Ramos (cell line): ENCODE results near the gene DYNLL2.
"Not testable (repeated sequence)": the region's sequence is repeated elsewhere in the genome, so short reads cannot be mapped to it uniquely, and the experiment has no call there.

Experiments used
- in situ Hi-C: fragments of 300-500 bp; cut with MboI; formaldehyde crosslinking; loops from one replicate; pipeline ENCODE4 v1.14.3; 2022; ENCODE audit warnings: low sequenced_read_pairs; ENCODE audit not compliant: unreplicated experiment

The DYNLL2 gene

DNA sequence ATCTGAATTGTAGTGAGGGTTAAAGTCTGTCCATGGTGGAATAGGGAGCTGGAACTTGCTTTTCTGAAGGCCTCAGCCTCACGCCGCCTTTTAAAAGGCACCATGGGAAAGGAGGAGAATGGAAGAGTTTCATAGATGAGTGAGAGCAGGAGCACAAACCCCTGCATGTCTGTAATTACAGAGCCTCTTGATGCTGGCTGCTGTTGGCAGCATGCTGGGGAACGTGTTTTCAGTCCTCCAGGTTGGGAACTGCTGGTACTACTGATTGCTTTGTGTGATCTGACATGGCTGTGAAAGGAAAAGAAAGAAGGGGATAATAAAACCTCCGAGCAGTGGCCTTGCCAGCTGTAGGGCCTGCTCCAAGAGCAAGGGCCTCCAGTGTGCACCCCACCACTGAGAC, 16.8 kb upstream of the DYNLL2 start:
- in situ Hi-C loops = no loop called here

DNA sequence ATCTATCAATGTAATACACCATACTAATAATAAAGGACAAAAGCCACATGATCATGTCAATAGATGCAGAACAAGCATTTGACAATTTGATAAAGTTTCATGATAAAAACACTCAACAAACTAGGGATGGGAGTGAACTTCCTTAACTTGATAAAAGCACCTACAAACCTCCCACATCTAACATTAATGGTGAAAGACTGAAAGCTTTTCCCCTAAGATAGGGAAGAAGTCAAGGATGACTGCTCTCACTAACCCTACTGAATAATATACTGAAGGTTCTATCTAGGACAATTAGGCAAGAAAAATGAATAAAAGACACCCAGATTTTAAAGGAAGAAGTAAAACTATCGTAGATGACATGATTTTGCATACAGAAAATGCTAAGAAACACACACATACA, 10.4 kb upstream of the DYNLL2 start:
- in situ Hi-C loops = no loop called here

DNA sequence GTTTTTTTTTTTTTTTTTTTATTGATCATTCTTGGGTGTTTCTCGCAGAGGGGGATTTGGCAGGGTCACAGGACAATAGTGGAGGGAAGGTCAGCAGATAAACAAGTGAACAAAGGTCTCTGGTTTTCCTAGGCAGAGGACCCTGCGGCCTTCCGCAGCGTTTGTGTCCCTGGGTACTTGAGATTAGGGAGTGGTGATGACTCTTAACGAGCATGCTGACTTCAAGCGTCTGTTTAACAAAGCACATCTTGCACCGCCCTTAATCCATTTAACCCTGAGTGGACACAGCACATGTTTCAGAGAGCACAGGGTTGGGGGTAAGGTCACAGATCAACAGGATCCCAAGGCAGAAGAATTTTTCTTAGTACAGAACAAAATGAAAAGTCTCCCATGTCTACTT, 10.0 kb upstream of the DYNLL2 start:
- in situ Hi-C loops = not testable (repeated sequence)

DNA sequence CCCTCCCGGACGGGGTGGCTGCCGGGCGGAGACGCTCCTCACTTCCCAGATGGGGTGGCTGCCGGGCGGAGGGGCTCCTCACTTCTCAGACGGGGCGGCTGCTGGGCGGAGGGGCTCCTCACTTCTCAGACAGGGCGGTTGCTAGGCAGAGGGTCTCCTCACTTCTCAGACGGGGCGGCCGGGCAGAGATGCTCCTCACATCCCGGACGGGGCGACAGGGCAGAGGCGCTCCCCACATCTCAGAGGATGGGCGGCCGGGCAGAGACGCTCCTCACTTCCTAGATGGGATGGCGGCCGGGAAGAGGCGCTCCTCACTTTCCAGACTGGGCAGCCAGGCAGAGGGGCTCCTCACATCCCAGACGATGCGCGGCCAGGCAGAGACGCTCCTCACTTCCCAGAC, 8.8 kb upstream of the DYNLL2 start:
- in situ Hi-C loops = not testable (repeated sequence)

DNA sequence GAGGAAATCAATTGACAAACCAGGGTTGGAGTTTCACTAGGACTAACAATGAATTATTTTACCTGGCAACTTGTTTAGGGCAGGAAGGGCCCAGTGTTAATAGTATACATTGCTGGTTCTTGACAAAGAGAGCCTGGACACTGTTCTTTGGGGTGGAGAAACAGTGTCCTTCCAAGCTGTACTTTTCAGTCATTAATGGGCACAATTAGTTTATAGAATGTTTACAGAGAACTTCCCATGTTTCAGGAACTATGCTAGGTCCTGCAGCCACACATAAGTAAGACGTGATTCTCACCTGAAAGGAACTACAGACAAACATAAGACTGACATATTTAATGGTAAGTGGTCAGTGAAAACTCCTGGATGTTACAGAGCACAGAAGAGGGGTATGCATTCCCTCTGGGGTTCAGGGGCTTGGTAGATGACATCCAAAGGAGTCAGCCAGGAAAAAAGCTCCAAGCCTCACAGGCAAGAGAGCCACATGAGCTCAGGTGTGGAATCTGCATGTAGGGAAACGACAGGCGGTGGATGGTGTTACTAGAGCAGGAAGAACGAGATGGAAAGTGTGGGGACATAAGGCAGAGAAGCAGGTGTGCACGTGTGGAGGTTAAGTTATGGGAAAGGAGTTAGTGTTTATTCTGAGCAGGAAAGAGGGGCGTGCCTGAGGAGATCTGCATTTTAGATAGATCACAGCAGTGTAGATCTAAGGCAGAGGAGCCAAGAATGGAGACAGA, 3.8 kb upstream of the DYNLL2 start:
- in situ Hi-C loops = no loop called here

DNA sequence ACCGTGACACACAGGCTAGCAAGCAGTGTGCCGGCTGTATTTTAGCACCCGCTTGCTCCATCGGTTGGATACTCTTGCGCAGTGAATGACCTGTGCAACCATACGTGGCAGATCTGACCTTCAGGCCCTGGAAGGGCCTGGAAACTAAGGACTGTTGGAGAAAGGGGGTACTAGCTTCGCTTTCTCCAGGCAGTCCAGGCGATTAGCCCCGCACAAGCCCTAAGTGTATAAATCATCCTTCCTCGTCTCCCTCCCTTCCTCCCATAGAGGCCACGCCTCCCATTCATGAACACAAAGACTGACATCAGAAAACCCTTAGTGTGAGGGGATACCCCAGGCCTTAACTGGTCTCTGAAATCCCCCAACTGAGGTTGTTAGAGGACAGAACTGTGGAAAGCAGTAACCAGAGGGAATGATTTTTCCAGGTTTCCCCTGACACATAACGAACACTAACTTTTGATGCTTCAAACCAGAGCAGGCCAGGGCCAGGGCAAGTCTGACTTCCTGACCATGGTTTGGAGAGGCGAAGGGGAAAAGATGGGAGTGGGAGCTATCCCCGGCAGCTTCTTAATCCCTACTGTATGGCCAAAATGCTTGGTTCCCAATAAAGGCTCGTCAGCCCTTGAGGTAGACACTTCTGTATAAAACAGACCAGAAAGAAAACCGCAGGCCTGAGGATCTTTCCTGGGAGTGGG, 1.4 kb upstream of the DYNLL2 start:
- in situ Hi-C loops = no loop called here

DNA sequence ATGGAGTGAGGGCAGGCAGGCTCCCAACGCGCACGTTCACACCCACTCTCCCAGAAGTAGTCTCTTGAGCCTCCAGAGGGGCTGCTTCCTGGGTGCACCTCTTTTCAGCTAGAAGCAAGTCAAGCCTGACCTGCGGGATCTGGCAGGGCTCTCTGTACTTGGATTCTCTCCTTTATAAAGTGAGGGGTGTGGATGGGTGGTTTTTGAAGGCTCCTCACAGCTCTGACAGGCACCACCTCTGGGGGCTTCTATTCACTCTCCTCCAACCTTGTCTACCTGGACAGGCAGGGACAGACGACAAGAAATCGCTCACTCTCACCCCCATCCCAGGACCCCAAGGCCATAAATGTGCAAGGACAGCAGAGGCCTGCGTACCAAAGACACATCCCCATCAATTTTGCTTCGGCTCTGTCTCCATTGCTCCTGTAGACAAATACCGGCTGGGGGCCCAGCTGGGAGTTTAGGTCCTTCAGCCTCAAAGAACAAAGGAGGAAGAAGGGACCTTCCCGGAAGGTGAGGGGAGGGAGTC, 814 bp upstream of the DYNLL2 start:
- in situ Hi-C loops = no loop called here

DNA sequence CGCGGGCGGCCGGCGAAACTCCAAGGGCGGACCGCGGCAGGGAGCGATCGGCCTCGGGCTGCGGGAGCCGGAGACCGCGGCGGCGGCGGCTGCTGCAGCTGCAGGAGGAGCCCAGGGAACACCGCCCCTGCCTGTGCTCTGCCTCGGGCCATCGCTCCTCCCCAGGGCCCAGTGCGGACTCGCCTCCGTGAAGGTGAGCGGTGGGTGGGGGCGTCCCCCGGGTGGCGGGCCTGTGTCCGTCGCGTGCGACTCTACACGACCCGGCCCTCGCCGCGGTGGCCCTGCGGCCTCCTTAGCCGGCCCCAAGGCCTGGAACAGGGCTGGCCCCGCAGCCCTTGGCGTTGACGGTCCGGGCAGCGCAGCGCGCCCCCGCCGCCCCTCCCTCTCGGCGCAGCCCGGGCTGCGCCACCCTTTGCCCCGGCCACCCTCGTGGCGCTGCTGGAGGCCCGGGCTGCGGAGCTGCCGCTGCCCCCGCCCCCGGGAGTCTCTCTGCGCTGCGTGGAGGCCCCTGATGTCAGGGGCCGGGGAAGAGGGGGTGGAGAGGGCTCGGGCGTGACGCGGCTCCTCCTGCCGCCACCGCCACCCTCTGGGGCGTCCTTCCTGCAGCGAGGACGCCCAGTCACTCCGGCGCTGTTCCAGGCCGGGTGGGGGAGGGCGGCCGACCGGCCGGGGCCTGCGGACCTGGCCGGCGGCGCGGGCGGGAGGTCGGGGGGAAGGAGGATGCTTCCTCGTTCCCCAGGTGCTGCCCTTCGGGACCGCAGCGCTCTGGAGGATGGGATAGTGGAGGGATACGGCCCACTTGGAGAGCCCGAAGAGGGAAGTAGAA, 485 bp downstream of the DYNLL2 start:
- in situ Hi-C loops = no loop called here

DNA sequence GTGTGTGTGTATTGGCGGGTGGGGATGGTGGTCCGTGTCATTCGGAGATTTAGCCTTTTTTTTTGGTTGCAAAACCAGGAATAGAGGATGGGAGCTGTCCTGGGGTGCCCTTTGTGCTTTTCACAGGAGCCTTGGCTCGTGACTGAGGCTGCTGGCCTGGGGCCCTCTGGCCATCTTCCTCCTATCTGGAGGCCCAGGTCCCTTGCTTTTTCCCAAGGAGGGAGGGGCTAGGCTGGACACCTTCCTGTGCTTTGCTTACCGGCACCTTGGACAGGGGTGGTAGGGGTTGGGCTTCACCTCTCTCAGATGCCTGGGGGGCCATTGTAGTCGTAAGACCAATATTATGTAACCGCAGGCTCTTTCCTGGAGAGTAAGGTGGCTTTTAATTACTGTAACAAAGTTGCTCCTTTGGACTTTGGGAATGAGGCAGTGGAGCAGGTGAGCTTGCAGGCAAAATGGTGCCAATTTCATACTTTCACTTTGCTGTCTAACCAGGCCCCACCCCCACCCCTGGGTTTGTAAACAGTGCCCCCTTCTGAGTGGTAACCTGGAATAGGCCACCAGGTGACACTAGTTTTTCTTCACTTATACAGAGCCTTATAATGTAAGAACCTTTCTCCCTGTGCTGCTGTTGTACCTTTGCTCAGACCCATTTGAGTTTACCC, 1.2 kb downstream of the DYNLL2 start:
- in situ Hi-C loops = no loop called here

DNA sequence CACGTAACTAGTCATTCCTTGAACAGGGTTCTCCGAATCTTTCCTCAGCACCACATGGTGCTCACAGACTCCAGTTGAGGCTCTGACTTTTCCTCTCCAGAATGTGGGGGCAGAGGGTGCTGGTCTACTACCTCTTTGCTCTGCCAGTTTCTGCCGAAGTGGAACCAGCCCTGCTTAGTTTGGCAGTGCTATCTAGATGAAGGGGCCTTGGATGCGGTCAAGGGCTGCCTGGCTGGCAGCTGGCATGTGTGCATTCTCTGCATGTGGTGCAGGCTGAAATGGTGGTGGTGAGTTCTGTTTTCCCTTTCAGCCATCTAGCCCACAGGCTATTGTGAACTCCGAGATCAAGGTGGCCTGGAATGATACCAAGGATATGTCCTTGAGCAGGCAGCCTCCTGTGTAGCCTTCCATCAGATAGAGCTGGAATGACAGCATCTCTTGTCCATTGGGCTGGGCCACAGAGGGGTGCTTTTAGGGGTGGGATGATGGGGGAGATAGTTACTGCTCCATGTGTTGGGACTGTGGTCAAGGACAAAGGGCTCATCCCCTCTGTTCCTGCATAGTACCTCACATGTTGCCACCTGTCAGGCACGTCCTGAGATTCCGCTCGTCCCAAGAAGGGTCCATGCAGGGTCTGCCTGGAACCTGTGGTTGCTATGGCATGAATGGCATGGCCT, 2.0 kb downstream of the DYNLL2 start:
- in situ Hi-C loops = no loop called here

DNA sequence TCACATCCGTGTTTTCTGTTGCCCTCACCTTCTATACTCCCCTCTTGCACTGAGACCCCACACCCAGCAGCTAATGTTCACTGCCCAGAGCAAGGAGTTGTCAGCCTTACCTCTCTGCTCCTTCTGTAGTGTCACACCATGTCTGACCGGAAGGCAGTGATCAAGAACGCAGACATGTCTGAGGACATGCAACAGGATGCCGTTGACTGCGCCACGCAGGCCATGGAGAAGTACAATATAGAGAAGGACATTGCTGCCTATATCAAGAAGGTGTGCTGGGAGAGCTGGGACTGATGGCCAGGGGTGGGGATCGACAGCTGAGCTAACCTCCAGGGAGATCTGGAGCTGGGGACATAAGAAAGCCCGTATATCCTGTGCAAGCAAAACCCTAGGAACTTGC, 3.7 kb downstream of the DYNLL2 start:
- in situ Hi-C loops = no loop called here

DNA sequence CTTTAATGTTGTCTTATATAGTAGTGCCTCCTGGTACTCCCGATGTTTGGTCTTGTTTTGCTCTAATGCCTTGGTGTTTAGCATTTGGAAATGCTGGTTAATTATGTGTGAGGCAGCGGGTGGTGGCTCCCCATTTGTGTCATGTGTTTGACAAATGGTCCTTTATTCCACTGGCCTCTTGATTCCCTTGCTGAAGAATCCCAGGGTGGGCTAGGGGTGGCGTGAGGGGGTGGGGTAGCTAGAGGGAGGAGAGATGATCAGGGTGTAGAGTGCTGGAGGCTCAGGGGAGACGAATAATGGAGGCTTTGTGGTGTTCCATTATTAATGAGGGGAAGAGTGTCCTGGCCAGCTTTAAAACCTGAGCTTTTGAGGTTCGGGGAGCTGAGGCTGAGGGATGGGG, 5.4 kb downstream of the DYNLL2 start:
- in situ Hi-C loops = no loop called here

DNA sequence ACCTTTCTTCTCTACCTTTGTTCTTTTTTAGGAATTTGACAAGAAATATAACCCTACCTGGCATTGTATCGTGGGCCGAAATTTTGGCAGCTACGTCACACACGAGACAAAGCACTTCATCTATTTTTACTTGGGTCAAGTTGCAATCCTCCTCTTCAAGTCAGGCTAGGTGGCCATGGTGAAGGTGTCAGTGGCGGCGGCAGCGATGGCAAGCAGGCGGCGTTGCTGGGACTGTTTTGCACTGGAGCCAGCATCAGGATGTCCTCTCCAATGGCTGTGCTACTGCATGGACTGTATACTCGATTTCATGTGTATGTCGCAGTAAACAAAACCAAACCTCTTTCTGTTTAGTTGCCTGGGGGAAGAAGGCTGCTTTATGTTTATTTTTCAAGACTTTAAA, 5.9 kb downstream of the DYNLL2 start:
- in situ Hi-C loops = no loop called here

DNA sequence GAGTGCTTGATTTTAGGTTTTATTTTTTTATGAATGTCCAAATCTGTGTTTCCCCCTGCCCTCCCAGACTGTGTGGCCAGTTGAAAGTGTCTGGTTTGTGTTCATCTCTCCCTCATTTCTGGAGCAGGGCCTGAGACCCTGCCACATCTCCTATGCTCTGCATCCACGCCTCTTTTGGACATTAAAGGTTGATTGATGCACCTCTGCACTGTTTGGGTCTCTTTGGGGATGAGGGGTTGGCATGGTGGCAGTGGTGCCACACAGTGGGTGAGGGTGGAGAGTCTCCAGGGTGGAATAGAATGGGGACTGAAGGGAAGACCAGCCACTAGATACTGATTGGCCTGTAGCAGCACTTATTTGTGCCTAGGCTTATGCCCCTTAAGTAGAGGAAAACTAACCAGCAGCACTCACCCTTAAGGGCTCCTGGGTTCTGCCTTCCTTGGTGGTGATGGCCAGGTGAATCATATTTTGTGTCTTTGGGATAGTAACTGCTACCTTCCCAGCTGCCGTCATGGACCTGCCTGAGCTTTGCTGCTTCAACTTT, 7.9 kb downstream of the DYNLL2 start:
- in situ Hi-C loops = no loop called here

DNA sequence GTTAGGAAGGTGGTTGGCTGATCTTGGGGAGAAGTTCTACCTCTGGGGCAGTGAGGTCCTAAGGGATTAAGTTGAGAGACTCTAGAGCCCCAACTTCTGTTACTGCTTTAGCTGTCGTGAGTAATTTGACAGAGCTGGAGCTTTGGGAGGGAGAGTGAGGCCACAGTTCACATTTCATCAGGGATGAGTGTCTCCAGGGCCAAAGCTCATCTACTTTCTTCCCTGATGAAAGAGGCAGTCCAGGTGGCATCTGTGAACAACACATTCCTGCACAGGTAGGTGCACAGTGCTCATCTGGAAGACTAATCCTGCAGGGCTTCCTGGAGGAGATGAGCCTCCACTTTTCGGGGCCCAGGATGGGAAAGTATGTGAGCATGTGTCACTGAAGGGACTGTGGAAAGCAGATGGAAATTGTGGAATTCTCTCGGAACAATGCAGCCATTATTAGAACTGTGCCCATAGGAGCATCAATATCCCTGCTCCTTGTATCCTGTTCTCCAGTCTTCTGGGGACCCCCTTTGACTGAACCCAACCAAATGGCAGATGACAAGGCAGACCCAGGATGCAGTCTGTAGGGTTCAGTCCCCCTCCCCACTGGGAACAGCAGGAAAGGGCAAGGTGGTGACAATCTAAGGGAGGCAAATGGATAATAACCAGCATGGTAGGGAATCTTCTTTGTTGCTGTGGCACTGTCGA, 9.0 kb downstream of the DYNLL2 start:
- in situ Hi-C loops = no loop called here

DNA sequence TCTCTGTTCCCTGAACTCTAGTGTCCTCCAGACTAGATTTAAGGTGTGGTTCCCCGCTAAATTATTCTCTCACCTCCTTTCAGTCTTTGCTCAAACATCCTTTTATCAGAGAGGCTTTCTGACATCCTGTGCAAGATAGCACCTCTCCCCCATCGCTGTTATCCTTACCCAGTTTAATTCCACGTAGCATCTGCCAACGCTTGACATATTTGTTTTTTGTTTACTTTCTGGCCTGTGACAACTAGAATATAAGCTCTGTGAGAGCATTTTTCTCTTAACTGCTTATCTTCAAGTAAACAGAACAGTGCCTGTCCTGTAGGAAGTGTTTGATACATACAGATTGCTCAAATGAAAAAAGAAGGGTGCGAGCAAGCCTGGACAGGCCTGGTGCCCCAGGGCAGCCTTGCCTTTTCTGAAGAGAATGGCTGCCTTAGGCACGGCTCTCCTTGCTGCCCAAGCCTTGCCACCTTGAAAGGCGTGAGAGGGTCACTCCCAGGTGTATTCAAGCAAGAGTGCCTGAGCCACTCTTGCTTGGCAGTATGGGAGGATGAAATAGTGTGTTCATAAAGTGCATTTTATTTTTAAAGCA, 9.7 kb downstream of the DYNLL2 start:
- in situ Hi-C loops = no loop called here

DNA sequence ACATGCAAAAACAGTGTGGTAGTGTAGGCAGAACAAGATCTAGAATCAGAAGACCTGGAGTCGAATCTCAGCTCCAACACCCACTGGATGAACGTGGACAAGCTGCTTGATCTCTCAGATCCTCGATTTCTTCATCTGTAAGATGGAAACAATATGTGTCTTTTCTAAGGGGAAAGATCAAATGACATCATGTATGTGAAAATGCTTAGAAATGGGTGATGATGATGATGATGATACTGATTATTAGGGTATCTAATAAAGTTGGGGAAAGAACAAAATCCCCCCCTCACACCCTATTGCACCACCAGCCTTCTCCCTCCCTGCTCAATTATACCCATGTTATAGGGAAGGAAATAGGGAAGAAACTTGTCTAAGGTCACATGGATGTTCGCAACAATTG, 10.9 kb downstream of the DYNLL2 start:
- in situ Hi-C loops = no loop called here

DNA sequence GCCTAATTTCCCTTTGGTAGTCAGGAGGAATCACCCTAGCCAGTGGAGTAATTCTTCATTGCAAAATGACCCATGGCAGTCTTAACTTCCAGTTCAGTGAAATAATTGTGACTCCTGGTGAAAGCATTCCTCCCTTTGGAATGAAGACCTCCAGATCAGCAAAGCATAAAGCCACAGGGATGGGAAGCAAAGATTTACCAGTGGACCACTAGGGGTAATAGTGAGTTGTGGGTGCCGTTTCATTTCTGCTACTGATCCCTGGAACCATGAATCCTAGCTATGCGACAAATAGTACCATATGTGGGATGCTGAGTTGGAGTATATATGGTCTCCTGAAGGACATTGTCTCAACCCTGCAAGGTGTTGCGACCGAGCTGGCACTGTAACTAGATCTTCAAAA, 13.7 kb downstream of the DYNLL2 start:
- in situ Hi-C loops = no loop called here
